Limb (tissue), 2 donors: ENCODE data around the gene VIT.
A peak's percentile ranks its signal among the peaks of the same experiment; 100 is the strongest.

Source experiments
- DNase-seq, 2 donors: peaks; one replicate each; pipeline ENCODE4 v3.0.0-alpha.2; 2016; ENCODE audit errors: extremely low spot score in 2 of 2

Gene VIT

DNA sequence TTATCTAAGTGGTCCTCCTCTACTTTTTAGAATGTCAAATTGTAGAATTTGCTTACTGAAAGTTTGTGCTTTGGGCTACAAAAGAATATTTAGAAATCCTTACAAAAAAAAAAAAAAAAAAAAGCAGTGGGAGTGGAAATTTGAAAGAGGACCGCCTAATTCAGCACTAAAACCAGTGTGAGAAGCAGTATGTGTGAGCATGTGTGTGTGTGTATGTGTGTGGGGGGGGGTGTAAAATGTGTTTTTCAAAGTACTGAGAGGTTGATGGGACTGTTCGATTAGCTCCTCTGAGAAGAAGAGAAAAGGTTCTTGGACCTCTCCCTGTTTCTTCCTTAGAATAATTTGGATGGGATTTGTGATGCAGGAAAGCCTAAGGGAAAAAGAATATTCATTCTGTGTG, at the start of gene VIT:
TSS of gene VIT (plus strand) at position 175 of the 400 bp plus-strand sequence. CDS start 19,664 bp downstream, outside the sequence.
- no peak for DNase-seq

DNA sequence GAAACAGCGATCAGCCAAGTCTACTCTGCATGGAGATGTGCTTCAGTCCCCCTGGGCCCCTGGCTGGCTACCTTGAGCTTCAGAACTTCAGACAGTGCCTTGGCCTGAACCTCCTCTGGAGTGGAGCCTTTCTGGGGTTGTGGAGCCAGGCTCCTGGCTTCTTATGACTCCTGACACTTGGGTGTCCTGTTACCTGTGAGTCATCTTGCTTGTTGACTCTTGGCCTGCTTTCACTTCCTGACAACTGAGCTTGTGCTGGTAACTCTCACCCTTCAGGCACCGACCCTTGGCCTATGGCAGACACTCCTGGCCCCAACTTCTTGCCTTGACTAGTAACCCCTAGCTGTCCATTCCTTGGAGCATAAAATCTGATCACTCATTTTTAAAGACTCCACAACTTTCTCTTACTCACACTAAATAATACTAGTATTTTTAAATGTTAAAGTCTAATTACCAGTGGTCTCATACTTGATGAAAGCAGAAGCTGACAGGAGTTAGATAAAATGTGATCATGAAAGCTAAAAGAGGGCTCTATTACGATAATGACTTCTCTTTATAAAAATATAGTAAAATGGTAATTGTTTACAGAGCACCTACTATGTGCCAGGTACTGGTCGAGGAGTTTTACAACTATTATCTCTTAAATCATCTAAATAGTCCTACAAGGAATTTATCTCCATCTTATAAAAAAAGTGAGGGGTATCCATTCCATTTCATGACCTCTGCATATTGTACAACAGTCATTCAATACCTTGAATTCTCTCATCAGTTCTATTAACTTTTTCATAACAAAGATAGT, 46.3 kb upstream of the VIT start:
- DNase-seq = no peak

- DNase-seq = no peak
Measured at GRCh38 chr2:36653155-36653554, 43.4 kb upstream of the VIT start.

- DNase-seq = no peak
Measured at GRCh38 chr2:36653967-36654694, 42.4 kb upstream of the VIT start.

GRCh38 chr2:36655453-36655852, 41.1 kb upstream of the VIT start:
- no peak for DNase-seq

DNA sequence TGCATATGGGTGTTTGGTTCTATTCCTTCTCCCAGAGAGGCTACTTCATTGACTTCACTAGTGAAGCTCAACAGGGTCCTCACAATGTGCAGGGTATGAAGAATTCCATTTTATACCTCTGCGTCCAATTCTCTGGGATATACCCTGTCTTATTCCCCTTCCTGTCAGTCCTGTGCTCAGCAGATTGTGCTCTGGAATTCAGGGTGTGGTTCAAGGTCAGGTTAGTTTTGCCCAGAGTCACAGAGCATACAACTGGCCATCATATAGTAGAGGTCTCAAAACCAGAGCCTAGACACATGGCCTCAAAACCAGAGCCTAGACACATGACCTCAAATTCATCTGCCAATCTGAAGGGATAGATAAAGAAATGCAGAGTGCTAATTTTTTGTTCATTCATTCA, 38.8 kb upstream of the VIT start:
- no peak for DNase-seq

- DNase-seq = no peak
Measured at GRCh38 chr2:36658277-36658748, 38.2 kb upstream of the VIT start.

GRCh38 chr2:36659218-36659617, 37.3 kb upstream of the VIT start:
- no peak for DNase-seq

- no peak for DNase-seq
Measured at GRCh38 chr2:36659872-36660312, 36.6 kb upstream of the VIT start.

DNA sequence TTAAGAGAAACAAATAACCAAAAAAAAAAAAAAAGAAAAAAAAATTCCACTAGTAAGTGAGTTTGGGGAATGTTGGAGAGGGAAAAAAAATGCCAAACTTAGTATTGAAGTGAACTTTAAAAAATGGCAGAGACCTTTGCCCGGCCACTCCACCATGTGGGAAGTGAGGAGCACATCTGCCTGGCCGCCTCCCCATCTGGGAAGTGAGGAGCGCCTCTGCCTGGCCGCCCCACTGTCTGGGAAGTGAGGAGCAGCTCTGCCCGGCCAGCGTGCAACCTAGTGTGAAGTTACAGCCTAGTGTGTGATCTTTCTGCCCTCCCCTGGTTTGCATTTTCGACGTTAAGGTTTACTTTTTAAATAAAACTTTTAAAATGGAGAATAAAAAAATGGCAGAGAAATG, 33.9 kb upstream of the VIT start:
- no peak for DNase-seq

GRCh38 chr2:36663295-36663694, 33.2 kb upstream of the VIT start:
- DNase-seq = no peak

- DNase-seq = peak in 1 of 2 donors; percentile 60
Measured at GRCh38 chr2:36663851-36664695, 32.4 kb upstream of the VIT start.

- no peak for DNase-seq
Measured at GRCh38 chr2:36664696-36665076, 31.8 kb upstream of the VIT start.

GRCh38 chr2:36667931-36668330, 28.6 kb upstream of the VIT start:
- no peak for DNase-seq

DNA sequence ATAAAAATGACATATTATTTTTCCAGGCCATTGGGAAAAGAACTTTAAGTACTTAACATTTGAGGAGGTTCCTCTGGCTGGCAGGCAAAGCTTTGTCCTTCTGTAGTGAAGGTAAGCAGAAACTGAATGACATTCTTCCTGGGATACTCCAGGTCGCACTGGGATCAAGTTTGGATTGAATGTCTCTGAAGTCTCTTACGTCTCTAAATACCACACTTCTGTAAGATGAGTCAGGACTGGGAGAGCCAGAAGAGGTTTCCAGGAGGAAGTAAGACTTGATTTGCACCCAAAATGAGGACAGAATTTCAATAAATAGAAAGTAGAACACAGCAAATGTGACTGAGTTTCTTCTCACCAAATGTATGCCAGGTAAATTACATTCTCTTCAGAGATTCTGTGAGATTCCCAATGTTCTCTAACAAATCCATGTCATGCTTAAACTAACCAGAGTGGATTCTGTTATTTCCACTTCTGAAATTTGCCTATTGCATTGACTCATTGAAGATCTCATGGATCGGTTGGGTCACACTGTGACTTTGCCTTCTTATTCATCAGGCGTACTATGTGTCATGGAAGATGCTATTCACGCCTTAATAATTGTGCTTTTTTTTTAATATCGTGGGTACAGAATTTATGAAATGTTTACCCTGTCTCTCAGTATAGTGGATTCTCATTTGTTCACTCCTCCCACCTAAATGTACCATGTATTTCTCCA, 25.5 kb upstream of the VIT start:
- DNase-seq = no peak

DNA sequence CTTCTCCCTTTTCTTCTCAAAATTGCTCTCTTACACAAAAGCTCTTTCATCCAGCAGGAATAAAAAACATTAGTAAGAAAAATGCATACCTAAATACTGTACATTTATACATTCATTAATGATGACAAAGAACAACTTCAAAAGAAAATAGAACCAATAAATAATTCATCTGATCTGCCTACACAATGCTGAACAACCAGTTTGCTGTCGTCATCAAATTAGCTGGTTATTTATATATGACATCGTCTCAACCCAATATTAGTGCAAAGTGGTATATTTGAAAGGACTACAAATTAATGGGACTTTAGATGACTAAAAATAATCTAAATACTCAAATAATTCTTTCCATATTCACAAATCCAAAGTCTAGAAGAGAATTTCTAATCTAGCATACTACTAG, 24.8 kb upstream of the VIT start:
- DNase-seq = no peak

DNA sequence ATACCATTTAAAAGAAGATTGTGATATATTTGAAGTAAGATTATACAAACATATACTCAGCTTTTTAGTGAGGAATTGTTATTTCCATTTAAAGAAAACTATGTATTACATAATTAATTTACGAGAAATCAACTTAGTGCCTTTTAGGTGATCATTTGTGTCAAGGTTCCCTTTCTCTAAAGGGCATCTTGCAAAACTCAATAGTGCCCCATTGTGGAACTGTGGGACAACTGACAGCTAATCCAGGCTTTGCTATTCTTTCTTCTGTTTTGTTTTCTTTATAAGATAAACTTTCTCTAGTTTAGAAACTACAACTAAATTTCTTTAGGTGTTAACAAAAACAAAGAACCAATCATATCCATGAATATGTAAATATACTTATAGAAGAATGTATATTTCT, 24.3 kb upstream of the VIT start:
- no peak for DNase-seq

DNA sequence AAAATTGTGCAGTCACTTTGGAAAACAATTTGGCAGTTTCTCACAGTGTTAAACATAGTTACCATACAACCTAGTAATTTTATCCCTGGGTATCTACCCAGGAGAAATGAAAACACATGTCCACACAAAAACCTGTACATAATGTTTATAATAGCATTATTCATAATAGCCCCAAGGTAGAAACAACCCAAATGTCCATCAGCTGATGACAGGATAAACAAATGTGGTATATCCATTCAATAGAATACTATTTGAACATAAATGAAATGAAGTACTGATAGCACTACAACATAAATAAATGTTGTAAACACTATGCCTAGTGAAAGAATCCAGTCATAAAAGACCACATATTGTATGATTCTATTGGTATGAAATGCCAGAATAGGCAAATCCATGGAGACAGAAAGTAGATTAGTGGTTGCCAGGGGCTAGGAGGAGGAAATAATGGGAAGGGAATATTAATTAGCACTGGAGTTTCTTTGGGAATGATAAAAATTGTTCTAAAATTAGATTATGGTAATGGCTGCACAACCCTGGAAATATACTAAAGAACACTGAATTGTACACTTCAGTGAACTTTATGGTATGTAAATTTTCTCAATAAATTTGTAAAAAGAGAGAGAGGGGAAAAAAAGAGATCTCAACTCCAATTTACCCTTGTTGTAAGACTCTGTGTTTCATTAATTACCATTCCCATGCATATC, 20.8 kb upstream of the VIT start:
- no peak for DNase-seq

DNA sequence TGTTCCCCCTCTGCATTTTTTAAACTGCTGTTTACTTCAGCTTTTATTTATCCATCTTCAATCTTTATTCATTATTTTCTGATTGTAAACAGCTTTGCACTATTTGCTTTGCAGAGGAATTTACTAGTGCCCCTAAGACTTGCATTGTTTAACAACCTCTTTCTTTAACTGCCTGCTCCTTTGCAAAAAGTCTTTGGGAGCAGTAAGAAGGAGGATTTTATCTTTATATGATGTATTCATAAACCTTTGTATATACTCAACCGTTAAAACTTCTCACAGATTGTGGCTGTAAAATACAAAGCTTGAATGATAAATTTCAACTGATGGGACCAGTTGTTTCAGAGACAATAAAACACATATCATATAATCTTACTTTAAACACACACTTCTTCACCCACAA, 20.1 kb upstream of the VIT start:
- no peak for DNase-seq

DNA sequence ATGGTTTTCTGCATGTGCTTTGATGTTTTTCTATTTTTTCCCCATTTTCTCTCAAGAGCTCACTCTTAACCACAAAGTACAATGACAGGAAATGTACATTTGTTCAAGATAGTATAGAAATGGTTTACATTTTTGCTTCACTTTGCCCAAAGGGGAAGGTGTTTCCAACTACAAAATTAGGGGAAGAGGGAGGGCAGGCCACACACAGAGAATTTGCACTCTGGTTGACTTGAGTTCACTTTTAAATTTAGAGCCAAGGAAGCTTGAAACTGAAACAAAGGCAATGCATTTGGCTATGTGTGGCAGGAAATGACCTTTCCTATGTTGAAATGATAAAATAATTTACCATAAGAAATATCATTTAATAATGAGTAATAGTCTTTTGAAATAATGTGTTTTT, 19.1 kb upstream of the VIT start:
- no peak for DNase-seq
